Naive thymus-derived CD8-positive, alpha-beta T cell (primary cell): ENCODE measurements around the gene TNFAIP8L1. TPM values are rescaled to one million over a fixed set of nuclear protein-coding genes. Genes with fewer than 3 reads are reported as not detected.

Experiments used
- ATAC-seq, 2 donors: fragments of 150-1000 bp; cut with Tn5 transposase in 1 of 2; sonication (Bioruptor Pico), chemical (Tn5 transposase) in 1 of 2; 1 replicate in 1 of 2; 2 replicates in 1 of 2; pipeline ENCODE4 v1.10.0; 2021; ENCODE audit warnings: mild to moderate bottlenecking in 2 of 2, moderate library complexity in 2 of 2
- POLR2A ChIA-PET: fragments of 350-600 bp; sonication (Branson Sonifier 250); formaldehyde crosslinking; loops from one replicate; lab custom pipeline; 2021; ENCODE audit warnings: antibody characterized with exemption; lab: Charles Lee
- DNase-seq, 10 donors: peaks; one replicate each; pipeline versions ENCODE4 v3.0.0 to v3.0.0-alpha.2; 2020 to 2022
- H3K27ac Mint-ChIP-seq, 10 donors: one replicate each; pipeline ENCODE4 v1.8.0; 2020 to 2022; ENCODE audit warnings: mild to moderate bottlenecking in 10 of 10, mixed read lengths in 10 of 10, moderate library complexity in 4 of 10, inconsistent platforms in 1 of 10
- H3K27me3 Mint-ChIP-seq, 5 donors: one replicate each; pipeline ENCODE4 v1.8.0; 2021 to 2022; ENCODE audit warnings: mixed read lengths in 5 of 5
- H3K36me3 Mint-ChIP-seq, 3 donors: one replicate each; pipeline ENCODE4 v1.8.0; 2020 to 2022; ENCODE audit warnings: mixed read lengths in 3 of 3, mild to moderate bottlenecking in 2 of 3, inconsistent platforms in 1 of 3
- H3K4me1 Mint-ChIP-seq, 4 donors: one replicate each; pipeline ENCODE4 v1.8.0; 2021 to 2022; ENCODE audit warnings: mixed read lengths in 4 of 4
- H3K4me3 Mint-ChIP-seq, 10 donors: one replicate each; pipeline ENCODE4 v1.8.0; 2020 to 2022; ENCODE audit warnings: mild to moderate bottlenecking in 10 of 10, mixed read lengths in 10 of 10, moderate library complexity in 6 of 10, inconsistent platforms in 1 of 10
- H3K9me3 Mint-ChIP-seq, 9 donors: one replicate each; pipeline ENCODE4 v1.8.0; 2020 to 2022; ENCODE audit warnings: mixed read lengths in 9 of 9, mild to moderate bottlenecking in 3 of 9, inconsistent platforms in 1 of 9, moderate library complexity in 1 of 9
- polyA plus RNA-seq, 3 donors: library from polyadenylated mRNA; unstranded; fragments of 300-500 nt; fragmentation: Illumina TruSeq; gene quantifications; one replicate each; pipeline ENCODE4 v1.2.3, GENCODE V29; 2021
- total RNA-seq, 8 experiments: library from RNA in 2 of 8; stranded (reverse) in 2 of 8; gene quantifications; one replicate each; pipeline ENCODE4 v1.2.3 and lab custom pipeline; 2021 to 2026

TNFAIP8L1 gene
- total and polyA plus RNA-seq, 5 experiments from 2014 or later = 5.6 to 20.7 (median 16.5) TPM

DNA sequence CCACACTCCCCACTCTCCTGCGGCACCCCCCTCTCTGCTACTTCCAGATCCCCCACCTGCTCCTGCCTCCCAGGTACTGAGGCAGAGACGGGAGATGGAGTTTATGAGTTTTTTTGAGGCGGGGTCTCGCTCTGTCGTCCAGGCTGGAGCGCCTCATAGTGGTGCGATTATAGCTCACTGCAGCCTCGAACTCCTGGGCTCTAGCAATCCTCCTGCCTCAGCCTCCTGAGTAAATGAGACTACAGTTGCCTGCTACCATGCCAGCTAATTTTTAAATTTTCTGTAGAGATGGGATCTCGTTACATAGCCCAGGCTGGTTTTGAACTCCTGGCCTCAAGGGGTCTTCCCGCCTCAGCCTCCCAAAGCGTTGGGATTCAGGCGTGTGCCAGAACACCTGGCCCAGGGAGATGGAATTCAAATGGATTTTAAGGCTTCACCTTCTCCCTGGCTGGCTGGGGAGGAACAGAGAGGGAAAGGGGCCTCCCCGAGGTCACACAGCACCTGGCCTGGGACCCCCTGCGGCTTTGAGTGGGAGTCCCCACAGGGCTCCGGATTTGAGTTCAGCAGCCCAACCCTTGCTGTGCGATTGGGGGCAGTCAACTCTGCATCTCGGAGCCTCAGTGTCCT, 19.5 kb upstream of the TNFAIP8L1 start:
- no peaks in the 10 kb centered on the region for H3K36me3 Mint-ChIP-seq

GRCh38 chr19:4620675-4621074, 18.6 kb upstream of the TNFAIP8L1 start:
- POLR2A ChIA-PET = no interaction called here
- DNase-seq = no peak

More for the DNA sequence above, 19.5 kb upstream of the TNFAIP8L1 start:
- Mint-ChIP-seq H3K9me3 (no peaks in the 10 kb centered on the region), H3K27ac (no peak overlapping the region), H3K27me3 (peaks cover 0 to 29% (median 2%) of the 10 kb centered on the region in 5 donors), H3K4me1 (no peaks in the 10 kb centered on the region), H3K4me3 (no peak overlapping the region)
- DNase-seq (no peak), ATAC-seq (no peak)
- POLR2A ChIA-PET = no interaction called here

DNA sequence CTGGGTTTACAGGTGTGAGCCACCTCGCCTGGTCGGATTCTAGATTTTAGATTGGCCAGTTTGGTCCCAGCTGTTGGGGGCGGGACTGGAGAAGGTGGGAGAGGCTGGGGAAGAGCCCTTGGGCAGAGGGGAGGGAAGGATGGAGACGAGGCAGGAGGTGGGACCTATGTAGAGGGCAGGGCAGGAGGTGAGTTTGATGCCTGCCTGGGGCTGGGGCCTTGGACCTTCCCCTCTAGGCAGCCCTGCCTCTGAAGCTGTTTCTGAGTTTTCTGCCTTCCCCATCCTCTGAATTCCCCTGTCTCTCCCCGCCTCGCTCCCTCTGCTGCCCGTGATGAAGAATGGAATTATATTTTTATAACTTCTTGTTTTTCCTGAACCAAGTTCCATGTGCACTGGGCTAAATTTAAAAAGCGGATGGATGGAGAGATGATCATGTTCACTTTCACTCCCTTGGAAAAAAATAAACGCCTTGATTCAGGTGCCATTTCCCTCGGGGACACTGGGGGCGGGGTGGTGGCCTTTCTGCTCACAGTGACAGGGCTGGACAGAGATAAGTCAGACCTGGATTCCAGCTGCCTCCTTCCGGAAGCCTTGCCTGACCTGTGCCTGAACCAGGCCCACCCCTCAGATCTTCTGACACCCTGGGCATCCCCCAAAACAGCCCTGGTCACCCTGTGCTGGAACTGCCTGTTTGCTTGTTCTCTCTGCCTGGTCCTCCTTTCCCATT, 16.5 kb upstream of the TNFAIP8L1 start:
- Mint-ChIP-seq H3K9me3 (no peaks in the 10 kb centered on the region), H3K27me3 (peaks cover 2 to 26% (median 2%) of the 10 kb centered on the region in 5 donors), H3K36me3 (no peaks in the 10 kb centered on the region), H3K27ac (no peak overlapping the region), H3K4me1 (no peaks in the 10 kb centered on the region), H3K4me3 (no peak overlapping the region)
- ATAC-seq (no peak), DNase-seq (no peak)
- POLR2A ChIA-PET = interaction anchor here (1.4 kb wide), 1 partner anchor 16 kb away, joined by 9 read pairs; no protein-coding TSS in a partner anchor

More at GRCh38 chr19:4620675-4621074, 18.6 kb upstream of the TNFAIP8L1 start:
- Mint-ChIP-seq H3K27ac (no peak overlapping the region), H3K36me3 (no peaks in the 10 kb centered on the region), H3K27me3 (peaks cover 0 to 29% (median 2%) of the 10 kb centered on the region in 5 donors), H3K4me3 (no peak overlapping the region), H3K9me3 (no peaks in the 10 kb centered on the region), H3K4me1 (no peaks in the 10 kb centered on the region)
- ATAC-seq = no peak

GRCh38 chr19:4624301-4624700, 15.0 kb upstream of the TNFAIP8L1 start:
- no peaks in the 10 kb centered on the region for H3K4me1 Mint-ChIP-seq
- ATAC-seq (no peak), DNase-seq (no peak)
- no peak overlapping the region for H3K4me3 Mint-ChIP-seq
- peaks cover 2 to 24% (median 7%) of the 10 kb centered on the region in 5 donors for H3K27me3 Mint-ChIP-seq
- POLR2A ChIA-PET = no interaction called here
- no peak overlapping the region for H3K27ac Mint-ChIP-seq
- no peaks in the 10 kb centered on the region for H3K36me3 Mint-ChIP-seq
- H3K9me3 Mint-ChIP-seq = no peaks in the 10 kb centered on the region

GRCh38 chr19:4624733-4625362, 14.5 kb upstream of the TNFAIP8L1 start:
- no peaks in the 10 kb centered on the region for H3K9me3 Mint-ChIP-seq
- DNase-seq = no peak
- POLR2A ChIA-PET = no interaction called here
- H3K36me3 Mint-ChIP-seq = no peaks in the 10 kb centered on the region
- H3K4me3 Mint-ChIP-seq = no peak overlapping the region
- peaks cover 2 to 18% (median 6%) of the 10 kb centered on the region in 5 donors for H3K27me3 Mint-ChIP-seq
- H3K4me1 Mint-ChIP-seq = no peaks in the 10 kb centered on the region
- no peak overlapping the region for H3K27ac Mint-ChIP-seq
- no peak for ATAC-seq

GRCh38 chr19:4633140-4633967, 6.0 kb upstream of the TNFAIP8L1 start:
- Mint-ChIP-seq H3K9me3 (no peaks in the 10 kb centered on the region), H3K27me3 (peaks cover 0 to 5% (median 0%) of the 10 kb centered on the region in 5 donors), H3K4me3 (peak overlapping the region in 5 of 10 donors; percentile 26 to 77 (median 44)), H3K36me3 (no peaks in the 10 kb centered on the region), H3K27ac (peak overlapping the region in 6 of 10 donors; percentile 30 to 70 (median 50)), H3K4me1 (peaks cover 11 to 25% (median 18%) of the 10 kb centered on the region in 4 donors)
- POLR2A ChIA-PET = interaction anchor here (0.5 to 1.4 kb wide), 4 partner anchors 9 to 231 kb away, joined by 3 to 4 read pairs (median 3); partner anchors contain the start of gene CHAF1A
- ATAC-seq (peak; percentile 29 to 35), DNase-seq (peak in 6 of 10 donors; percentile 20 to 39 (median 34))

- Mint-ChIP-seq H3K27me3 (peaks cover 0 to 5% (median 0%) of the 10 kb centered on the region in 5 donors), H3K9me3 (no peaks in the 10 kb centered on the region), H3K36me3 (no peaks in the 10 kb centered on the region), H3K4me3 (peak overlapping the region in 9 of 10 donors; percentile 45 to 72 (median 57)), H3K27ac (peak overlapping the region in 3 of 10 donors; percentile 4 to 75 (median 56)), H3K4me1 (peaks cover 20 to 40% (median 32%) of the 10 kb centered on the region in 4 donors)
- POLR2A ChIA-PET = interaction anchor here (0.6 to 3.2 kb wide), 4 partner anchors 39 to 69 kb away, joined by 3 to 8 read pairs (median 4); no protein-coding TSS in a partner anchor
- ATAC-seq = no peak
- DNase-seq = no peak
Observed at GRCh38 chr19:4635754-4636116, 3.6 kb upstream of the TNFAIP8L1 start.

DNA sequence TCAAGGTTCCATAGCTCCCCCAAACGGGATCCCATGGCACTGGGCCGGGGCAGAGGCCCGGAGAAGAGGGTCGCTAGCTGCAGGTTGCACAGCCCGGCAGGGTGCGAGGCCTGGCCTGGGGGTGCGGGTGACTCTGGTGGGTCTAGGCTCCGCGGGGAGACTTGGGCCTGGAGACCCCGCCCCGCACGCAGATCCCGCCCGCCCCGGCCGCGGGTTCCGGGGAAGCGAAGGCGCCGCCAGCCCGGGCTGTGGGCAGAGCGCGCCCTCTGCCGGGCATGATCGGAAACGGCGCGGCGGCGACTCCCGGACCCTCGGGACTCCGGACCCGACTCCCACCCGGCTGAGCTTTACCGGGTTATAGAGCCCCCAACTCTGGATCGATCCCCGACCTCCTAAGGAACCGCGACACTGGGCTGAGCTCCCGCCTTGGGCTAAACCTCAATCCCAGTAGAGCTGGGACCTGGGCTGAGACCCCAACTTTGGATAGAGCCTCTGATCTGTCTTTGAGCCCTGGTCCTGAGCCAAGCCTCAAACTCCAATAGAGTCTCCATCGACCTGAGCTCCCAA, 3.1 kb upstream of the TNFAIP8L1 start:
- Mint-ChIP-seq H3K4me3 (peak overlapping the region; percentile 50 to 75 (median 58)), H3K36me3 (peaks cover 0 to 2% (median 0%) of the 10 kb centered on the region in 3 donors), H3K27me3 (peaks cover 0 to 5% (median 0%) of the 10 kb centered on the region in 5 donors), H3K9me3 (no peaks in the 10 kb centered on the region), H3K27ac (peak overlapping the region in 7 of 10 donors; percentile 24 to 97 (median 56)), H3K4me1 (peaks cover 21 to 42% (median 36%) of the 10 kb centered on the region in 4 donors)
- ATAC-seq (peak; percentile 6 to 34), DNase-seq (peak; percentile 51 to 87 (median 78))
- POLR2A ChIA-PET = interaction anchor here (0.6 to 3.2 kb wide), 5 partner anchors 30 to 69 kb away, joined by 3 to 8 read pairs (median 3); no protein-coding TSS in a partner anchor

- peaks cover 0 to 5% (median 0%) of the 10 kb centered on the region in 5 donors for H3K27me3 Mint-ChIP-seq
- POLR2A ChIA-PET = interaction anchor here (0.8 to 3.2 kb wide), 4 partner anchors 30 to 70 kb away, joined by 3 to 8 read pairs (median 4); no protein-coding TSS in a partner anchor
- H3K27ac Mint-ChIP-seq = peak overlapping the region in 7 of 10 donors; percentile 24 to 97 (median 58)
Observed at GRCh38 chr19:4636761-4637160, 2.6 kb upstream of the TNFAIP8L1 start.

DNA sequence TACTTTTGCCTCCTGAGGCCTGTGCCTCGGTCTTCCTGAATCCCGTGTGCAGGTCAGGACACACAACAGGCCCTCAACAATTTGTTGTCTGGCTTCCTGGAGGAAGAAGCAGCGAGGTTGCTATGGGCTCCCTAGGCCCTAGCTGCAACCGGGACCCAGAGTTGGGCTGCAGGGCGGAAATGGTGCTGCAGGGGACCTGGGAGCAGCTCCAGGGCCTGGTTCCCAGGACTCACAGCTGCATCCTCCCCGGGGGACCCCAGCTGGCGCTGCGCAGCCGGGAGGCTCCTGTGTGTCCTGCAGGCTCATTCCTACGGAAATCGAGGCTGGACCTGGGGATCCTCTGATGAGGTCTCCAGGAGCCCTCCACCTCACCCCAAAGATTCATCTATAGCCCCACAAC, 999 bp upstream of the TNFAIP8L1 start:
- peak overlapping the region; percentile 92 to 100 (median 98) for H3K27ac Mint-ChIP-seq
- no peak for DNase-seq
- peaks cover 0 to 2% (median 0%) of the 10 kb centered on the region in 3 donors for H3K36me3 Mint-ChIP-seq
- no peaks in the 10 kb centered on the region for H3K9me3 Mint-ChIP-seq
- peaks cover 20 to 49% (median 42%) of the 10 kb centered on the region in 4 donors for H3K4me1 Mint-ChIP-seq
- peaks cover 0 to under 1% (median 0%) of the 10 kb centered on the region in 5 donors for H3K27me3 Mint-ChIP-seq
- no peak for ATAC-seq
- peak overlapping the region in 8 of 10 donors; percentile 22 to 98 (median 87) for H3K4me3 Mint-ChIP-seq
- POLR2A ChIA-PET = interaction anchor here (0.6 to 3.2 kb wide), 3 partner anchors 23 to 69 kb away, joined by 3 to 8 read pairs (median 4); no protein-coding TSS in a partner anchor

More at GRCh38 chr19:4636761-4637160, 2.6 kb upstream of the TNFAIP8L1 start:
- Mint-ChIP-seq H3K9me3 (no peaks in the 10 kb centered on the region), H3K36me3 (peaks cover 0 to 2% (median 0%) of the 10 kb centered on the region in 3 donors), H3K4me3 (peak overlapping the region; percentile 32 to 75 (median 52)), H3K4me1 (peaks cover 22 to 46% (median 39%) of the 10 kb centered on the region in 4 donors)
- DNase-seq (no peak), ATAC-seq (no peak)
